ENCODE data around the gene KRTAP10-12.

The KRTAP10-12 gene

GRCh38 chr21:44734841-44735240 is 37.9 kb downstream of the KRTAP10-12 start:
- DNase-seq (ENCODE audit: low read depth), result no peak

- DNase-seq (ENCODE audit: low read depth), result no peak
Measured at GRCh38 chr21:44735821-44736220, 38.8 kb downstream of the KRTAP10-12 start.

GRCh38 chr21:44736291-44737004 is 39.5 kb downstream of the KRTAP10-12 start:
- DNase-seq (ENCODE audit: low read depth), result no peak

DNA sequence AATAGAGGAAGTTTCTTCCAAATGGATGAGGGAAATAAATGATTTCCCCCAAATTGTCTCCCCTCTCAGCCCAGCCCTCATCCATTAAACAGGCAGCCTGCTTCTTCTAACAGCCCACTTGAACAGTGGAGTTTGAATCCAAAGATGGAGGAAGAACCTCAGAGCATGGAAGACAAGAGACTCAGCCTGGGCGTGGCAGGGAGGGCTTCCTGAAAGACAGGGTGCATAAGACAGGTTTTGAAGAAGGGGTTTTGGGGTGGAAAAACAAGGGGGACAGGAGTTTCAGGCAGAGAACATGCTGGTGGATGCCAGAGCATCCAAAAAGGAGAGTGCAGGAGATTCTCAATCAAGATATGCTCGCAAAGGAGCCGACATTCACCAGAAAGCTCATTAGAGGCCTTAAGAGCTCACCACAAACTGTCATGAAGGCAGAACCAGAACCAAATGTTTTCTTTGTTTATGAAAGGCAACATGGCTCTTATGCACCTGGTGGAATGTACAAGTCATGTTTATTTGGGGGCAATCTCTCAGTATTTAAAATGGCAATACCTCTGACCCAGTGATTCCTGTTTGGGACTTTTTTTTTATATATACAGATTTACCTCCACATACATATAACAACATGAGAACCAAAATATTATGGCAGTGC is 40.9 kb downstream of the KRTAP10-12 start:
- peak; percentile 23 for DNase-seq (ENCODE audit: low read depth)

DNA sequence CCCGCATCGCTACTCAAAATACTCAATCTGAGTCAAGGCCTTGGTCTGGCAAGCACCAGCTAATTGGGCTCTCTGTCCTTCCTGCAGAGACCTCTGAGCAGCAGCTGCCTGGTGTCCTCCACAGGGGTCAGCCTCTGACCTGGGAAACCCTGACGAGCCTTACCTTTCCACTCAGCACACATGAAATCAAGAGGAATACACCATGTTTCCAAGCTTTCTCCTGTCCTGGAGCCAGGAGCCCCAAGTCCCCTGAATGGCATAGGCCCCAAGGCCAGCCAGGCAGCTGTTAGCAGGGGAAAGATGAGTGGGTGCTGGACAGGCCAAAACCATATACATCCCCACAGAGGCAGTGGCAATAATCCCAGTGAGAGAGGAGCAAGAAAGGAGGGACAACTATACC is 41.6 kb downstream of the KRTAP10-12 start:
- no peak for DNase-seq (ENCODE audit: low read depth)

DNA sequence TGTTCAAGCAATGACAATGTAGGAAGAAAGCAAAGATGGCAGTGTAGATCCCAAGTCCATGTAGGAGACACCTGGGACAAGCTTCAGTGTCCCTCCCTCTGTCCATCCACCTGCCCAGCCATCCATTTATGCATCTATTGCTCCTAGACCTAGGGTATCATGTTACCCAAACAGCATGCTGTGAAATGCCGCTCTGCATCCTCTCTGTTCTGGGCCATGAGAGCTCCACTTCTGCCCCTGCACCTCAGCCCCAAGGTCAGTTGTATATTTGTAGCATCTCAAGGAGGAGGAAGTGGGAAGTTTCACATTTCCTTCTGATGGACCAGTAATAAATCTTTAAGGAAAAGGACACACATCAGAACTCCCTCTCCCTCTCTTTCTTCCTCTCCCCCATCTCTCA is 42.3 kb downstream of the KRTAP10-12 start:
- DNase-seq (ENCODE audit: low read depth), result no peak

DNA sequence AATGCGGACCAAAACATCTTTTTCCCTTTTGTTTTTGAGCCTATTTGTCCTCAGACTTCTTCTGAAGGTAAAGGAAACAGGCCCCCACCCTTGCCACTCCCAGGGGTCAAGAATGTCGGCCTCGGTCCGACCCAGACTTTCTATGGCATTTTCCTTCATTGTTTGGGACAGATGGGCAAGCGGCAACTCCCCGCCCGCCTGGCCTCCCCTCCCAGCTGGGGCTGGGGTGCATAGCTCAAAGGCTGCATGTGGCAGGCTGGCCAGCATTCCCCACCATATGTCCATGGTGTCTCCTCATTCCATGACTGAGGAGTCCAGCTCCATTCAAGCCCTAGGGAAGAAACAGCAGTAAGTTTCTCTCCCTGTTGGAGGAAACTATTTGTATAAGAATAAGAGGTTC is 43.8 kb downstream of the KRTAP10-12 start:
- DNase-seq (ENCODE audit: low read depth), result no peak

DNA sequence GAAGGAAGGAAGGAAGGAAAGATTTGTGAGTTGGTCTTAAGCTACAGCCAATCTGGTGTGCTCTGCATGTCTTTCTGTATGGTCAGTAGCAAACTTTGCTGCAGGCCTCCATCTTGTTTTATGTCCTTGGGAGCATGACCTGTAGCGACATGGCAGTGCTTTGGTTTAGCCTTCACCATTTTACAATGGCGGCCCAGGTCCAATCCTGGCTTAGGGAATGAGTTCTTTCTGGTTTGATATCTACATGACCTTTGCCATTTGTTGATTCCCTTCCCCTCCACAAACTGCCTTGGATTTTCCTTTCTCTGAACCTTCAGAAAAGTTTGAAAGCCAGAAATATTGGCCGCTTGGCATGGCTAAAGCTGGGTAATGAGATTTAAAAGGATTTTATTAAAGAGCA is 44.9 kb downstream of the KRTAP10-12 start:
- no peak for DNase-seq (ENCODE audit: low read depth)

GRCh38 chr21:44742418-44743153 is 45.6 kb downstream of the KRTAP10-12 start:
- peak; percentile 14 for DNase-seq (ENCODE audit: low read depth)

Data from iris pigment epithelial cell (primary cell).